ENCODE results near the gene ARID1B.
"Not testable (repeated sequence)": the region's sequence is repeated elsewhere in the genome, so short reads cannot be mapped to it uniquely, and the experiment has no call there.

Gene ARID1B

DNA sequence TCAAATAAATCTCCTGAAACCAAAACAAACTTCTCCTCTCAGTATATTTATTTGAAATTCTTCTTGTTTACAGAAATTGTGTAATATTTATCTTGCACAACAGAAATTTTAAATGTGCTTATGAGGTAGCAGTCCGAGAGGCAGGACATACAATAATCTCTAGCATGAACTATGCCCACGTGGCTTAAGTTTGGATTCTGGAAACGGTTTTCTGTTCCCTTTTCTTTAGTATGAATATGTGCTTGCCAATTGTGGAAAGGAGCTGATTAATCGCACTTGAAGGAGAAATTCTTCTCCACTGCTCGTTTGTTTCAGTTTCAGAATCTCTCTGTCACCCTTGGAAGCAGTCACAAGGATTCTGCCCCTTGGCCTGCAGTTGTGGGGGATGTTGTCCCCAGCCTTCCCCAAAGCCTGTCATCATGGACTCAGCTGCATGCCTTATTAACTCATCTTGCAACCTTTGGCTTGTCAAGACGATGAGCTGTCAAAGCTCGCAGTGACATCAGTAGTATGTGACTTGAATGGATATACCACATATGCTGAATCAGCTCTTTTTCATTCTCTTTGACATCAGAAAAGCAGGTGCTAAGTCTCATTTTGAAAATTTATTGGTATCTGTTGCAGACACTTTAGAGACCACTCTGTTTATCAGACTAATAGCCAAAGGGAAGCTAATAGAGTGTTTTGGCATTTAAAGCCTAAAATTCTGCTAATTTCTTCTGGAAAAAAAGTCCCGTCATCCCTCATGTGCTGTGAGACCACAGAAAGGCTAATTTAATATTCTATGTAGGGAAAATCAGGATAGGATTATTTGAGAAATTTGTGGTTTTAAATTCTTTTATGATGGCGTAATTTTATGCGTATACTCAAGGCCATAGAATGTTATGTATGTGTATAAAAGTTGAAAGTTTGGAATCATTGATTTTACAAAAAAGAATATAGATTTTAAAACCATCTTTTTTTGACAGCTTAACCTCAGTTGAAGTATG is 186.8 kb downstream of the ARID1B start:
- no peak for DNase-seq (ENCODE audit: low spot score)

DNA sequence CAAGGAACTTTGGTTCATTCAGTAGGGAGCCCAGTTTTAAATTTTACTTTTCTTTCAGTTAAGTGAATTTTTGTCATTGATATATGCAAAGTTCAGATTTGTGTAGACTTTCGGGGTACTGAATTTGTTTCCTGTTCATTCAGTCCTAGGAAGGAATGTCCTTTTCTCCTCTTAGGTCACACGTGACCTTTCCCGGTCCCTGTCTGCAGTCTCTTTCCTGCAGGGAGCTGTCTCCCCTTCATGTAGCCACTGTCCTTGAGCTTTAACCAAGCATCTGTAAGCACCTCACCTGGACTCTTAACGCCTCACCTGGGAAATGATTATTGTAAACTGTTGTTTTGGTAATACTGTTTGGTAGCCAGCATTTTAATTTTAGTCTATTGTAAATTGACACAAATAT is 190.7 kb downstream of the ARID1B start:
- no peak for DNase-seq (ENCODE audit: low spot score)

GRCh38 chr6:156969233-156969632 is 192.1 kb downstream of the ARID1B start:
- DNase-seq (ENCODE audit: low spot score), result no peak

GRCh38 chr6:156970595-156971112 is 193.5 kb downstream of the ARID1B start:
- no peak for DNase-seq (ENCODE audit: low spot score)

- no peak for DNase-seq (ENCODE audit: low spot score)
These were observed 194.1 kb downstream of the ARID1B start for GRCh38 chr6:156971153-156971885.

- no peak for DNase-seq (ENCODE audit: low spot score)
These were observed 195.0 kb downstream of the ARID1B start for GRCh38 chr6:156972145-156972544.

GRCh38 chr6:156974830-156975261 is 197.7 kb downstream of the ARID1B start:
- no peak for DNase-seq (ENCODE audit: low spot score)

DNA sequence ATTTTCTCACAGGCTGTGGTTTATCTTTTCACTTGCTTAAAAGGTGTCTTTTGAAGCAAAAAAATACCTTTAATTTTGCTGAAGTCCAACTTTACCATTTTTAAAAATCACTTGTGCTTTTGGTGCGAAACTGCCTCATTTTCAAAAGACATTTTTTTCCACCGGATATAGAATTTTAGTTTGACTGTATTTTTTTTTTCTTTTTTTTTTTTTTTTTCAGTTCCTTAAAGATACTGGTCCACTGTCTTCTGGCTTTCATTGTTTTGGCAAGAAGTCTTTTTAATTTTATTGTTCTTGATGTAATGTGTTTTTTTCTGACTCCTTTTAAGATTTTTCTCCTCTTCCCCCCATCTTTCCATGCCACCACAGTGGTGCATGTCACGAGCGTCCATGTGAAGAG is 198.2 kb downstream of the ARID1B start:
- no peak for DNase-seq (ENCODE audit: low spot score)

- no peak for DNase-seq (ENCODE audit: low spot score)
These were observed 199.3 kb downstream of the ARID1B start for GRCh38 chr6:156976216-156977127.

DNA sequence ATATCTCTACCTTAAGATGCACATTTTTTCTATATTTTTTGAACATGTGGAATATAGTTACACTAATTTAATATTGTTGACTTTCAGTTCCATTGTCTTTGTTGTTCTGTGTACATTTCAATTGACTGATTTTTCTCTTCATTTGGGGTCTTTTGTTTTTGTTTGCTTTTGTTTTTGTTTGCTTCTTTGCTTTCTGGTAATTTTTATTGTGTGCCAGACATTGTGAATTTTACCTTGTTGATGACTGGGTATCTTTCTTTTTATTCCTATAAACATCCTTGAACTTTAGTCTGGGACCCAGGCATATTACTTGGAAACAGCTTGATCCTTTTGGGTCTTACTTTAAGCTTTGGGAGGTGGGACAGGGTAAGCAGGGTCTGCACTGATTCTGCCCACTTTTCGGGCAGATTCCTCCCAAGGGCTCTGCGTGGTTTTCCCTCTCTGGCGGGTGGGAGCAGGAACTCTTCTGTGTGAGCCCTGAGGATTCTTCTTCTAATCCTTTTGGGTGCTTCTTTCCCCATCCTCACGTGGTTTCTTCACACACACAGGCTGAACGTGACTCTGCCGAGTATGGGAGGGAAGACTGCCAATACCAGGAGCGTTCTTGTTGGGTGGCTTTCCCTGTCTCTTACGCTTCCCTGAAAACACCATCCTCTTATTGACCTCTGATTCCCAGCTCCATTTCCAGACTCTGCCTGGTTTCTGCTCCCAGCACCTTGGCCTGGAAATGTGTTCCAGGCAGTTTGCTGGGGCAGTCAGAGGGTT is 200.5 kb downstream of the ARID1B start:
- no peak for DNase-seq (ENCODE audit: low spot score)

DNA sequence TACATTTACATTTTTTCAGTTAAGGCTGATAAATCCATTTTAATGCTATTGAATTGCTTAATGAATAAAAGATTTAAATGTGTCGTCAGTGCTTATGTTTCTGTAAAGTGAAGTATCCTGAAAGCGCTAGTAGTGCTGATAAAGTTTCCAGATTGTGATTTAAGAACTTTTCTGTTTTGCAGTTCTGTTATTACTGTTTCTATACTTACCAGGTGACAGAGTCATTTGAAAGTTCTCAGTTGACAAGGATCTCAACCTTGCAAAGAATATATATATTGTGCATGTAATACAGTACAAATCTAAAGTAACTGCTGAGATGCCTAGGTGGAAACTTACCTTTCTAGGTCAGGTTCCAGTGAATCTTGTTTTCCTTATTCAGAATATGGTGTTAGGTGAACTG is 201.8 kb downstream of the ARID1B start:
- DNase-seq (ENCODE audit: low spot score), result no peak

DNA sequence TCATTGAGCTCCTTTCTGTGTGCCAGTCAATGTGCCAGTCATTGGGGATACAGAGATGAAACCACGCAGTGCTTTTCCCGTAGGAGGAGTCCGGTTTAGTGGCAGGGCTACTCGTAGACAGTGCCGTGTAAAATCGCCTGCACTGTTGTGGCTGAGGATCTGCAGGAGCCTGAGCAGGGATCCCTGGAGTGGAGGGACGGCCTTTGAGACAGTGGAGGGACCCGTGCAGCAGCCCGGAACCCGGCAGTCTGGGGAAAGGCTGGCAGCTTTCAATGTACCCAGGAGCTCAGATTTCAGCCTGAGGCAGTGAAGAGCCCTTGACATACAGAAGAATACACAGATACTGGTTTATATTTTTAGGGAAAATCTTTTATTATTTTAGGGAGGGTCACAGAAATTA is 203.3 kb downstream of the ARID1B start:
- DNase-seq (ENCODE audit: low spot score), result no peak

DNA sequence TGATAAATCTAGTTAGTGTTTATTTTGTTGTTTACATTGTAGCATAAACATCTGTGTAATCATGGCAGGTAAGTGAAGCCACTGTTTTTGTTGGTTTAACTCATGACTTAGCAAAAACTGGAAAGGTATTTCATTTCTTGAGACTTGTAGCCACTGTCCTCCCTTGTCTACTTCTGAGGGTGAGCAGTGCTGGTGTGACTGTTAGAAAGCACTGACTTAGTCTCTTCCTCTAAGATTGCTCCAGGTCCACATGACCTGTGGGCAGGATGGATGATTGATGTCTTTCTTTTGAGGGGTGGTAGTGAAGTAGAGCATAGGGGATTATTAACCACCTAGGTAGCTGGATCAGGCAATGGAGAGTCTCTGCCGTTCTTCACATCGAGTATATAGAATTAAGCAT is 203.8 kb downstream of the ARID1B start:
- no peak for DNase-seq (ENCODE audit: low spot score)

GRCh38 chr6:156982168-156982567 is 205.0 kb downstream of the ARID1B start:
- DNase-seq (ENCODE audit: low spot score), result no peak

DNA sequence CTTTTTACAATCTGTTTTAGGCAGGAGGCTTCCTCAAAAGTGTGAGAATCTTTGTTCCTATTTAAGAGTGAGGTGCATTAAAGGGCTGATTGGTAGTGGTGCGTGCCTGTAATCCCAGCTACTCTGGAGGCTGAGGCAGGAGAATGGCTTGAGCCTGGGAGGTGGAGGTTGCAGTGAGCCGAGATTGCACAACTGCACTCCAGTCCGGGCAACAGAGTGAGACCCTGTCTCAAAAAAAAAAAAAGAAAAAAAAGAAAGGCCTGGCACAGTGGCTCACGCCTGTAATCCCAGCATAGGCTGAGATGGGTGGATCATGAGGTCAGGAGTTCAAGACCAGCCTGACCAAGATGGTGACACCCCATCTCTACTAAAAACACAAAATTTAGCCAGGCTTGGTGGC is 205.7 kb downstream of the ARID1B start:
- DNase-seq (ENCODE audit: low spot score), result not testable (repeated sequence)

GRCh38 chr6:156984178-156984738 is 207.1 kb downstream of the ARID1B start:
- DNase-seq (ENCODE audit: low spot score), result no peak

DNA sequence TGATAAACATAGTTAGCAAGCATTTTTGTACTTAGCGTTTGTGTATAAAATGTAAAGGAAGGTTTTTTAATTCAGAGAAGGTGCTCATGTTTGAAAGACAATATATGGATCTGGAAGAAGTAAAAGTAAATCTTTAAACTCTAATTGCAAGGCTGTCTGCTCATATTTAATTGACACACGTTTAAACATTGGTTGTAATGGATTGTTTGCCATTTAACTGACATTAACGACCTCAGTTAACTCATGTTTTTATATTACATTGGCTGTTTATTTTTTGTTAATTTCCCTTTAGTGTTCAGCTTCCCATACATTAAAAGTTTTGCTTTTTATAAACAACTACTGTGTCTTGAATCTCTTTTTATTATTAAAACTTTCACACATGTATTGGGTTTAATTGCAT is 208.1 kb downstream of the ARID1B start:
- DNase-seq (ENCODE audit: low spot score), result no peak

DNA sequence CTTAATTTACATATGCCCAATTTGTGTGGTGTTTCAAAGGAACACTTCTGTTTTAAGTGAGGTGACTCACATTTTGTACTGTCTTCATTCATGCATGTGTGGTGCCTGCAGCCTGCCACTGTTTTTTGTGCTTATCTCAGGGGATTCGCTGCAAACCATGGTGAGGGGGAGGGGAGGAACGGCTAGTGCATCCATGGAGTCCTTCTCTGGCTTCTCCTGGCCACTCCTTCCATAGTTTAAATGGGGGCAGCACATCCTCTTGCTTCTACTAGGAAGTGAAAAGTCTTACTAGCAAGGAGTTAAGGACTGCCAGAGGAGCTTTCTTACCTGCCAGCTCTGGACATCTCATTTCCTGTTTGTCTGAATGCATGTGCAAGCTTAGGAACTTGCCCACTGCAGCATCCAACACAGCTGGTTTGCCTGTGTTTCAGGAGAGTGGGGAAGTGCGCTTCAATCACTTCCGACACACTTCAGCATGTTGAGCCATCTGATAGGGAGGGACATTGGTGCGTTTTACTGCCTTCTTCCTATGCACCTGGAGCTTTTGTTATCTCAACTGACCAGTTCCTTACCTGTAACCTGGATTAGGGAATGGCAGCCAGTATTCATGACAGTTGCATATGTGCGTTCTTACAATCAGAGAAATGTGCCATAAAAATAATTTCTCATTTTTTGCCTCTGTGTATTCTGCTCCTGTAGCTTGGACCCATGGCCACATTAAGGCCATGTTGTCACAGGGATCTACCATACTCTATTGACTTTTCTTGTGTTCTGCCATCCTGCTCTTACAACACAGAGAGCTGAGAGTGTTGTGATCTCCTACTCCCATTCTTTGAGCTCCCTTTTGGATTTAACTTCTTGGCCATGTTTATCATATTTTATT is 211.3 kb downstream of the ARID1B start:
- DNase-seq (ENCODE audit: low spot score), result no peak

DNA sequence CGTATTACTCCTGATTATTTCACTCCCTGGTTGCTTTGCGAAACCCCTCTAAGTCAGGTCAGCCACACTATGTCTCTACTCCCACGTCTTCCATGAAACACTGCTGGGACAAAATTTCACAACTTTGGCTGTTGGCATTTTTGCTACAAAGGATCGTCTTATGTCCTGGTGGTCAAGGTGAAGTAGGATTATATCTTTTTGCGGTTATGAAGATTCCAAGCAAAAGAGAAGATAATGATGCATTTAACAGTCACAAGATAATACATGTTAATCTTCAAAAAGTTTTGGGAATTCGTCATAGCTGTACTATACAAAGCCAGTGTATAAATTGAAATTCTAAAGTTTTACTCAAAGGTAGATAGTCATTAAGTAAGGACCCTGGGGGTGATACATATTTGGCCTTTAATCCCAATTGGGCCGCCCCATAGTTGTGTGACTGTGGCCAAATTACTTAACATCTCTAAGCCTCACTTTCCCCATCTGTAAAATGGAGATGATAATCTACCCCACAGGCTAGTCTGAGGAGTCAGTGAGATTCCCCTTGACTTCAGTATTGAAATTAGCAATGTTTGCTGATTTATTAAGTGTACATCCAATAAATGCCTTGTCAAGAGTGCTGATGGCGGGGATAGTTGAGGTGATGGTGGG is 212.1 kb downstream of the ARID1B start:
- DNase-seq (ENCODE audit: low spot score), result no peak
